Fibroblast of lung (primary cell): ENCODE measurements around the gene WDR20.

ENCODE experiments used
- CTCF ChIP-seq, 2 donors: IDR thresholded peaks in 1 of 2; conservative IDR thresholded peaks in 1 of 2; 1 replicate in 1 of 2; 2 replicates in 1 of 2; pipeline ENCODE4 v1.5.1; 2011 to 2012; ENCODE audit warnings: low read length in 2 of 2, control low read depth in 1 of 2, inconsistent platforms in 1 of 2, low read depth in 1 of 2, mild to moderate bottlenecking in 1 of 2
- EZH2 ChIP-seq: IDR thresholded peaks from 2 replicates; pipeline ENCODE4 v1.5.1; 2012; ENCODE audit warnings: low read length, control low read depth, mild to moderate bottlenecking; ENCODE audit errors: missing control alignments

DNA sequence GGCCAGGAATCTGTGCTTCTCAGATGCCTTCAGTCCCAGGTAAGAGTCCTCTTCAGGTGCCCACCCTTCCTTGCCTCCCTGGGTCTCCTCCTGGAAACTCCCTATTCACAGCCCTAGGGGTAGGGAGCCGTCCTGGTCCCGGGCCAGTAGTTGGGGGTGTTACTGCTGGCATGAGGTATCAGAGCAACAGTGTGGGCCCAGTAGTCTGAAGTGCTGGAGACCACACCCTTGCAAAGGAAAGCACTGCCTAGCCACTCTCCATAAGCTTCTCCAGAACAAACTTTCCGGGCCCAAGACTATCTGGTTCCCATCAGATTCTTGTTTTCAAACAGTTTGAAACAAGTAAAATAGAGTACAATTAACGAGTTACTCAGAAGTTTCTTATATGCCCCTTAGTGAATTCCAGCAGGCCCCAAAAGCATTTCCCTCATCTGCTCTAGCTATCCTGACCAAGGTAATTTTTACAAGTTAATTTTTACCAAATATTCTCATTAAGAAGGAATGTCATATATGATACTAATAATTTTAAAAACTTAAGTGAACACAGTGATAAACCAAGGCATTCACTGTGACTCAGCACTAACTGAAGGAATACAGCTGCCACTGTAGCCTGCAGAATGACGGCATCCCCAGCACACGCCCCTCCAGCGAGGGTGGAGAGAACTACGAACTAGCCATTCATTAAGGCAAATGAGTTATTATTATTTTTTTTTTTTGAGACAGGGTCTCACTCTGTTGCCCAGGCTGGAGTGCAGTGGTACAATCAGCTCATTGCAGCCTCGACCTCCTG, 115.9 kb downstream of the WDR20 start:
- no peak for TF ChIP-seq CTCF (conservative IDR thresholded peaks at IDR 0.05 in 1 of 2, IDR thresholded peaks at IDR 0.05 in 1 of 2; ENCODE audit: low read depth in 1 of 2, low read length in 2 of 2)
- no peak for TF ChIP-seq EZH2
